Glutamatergic neuron (in vitro differentiated cells): ENCODE results near the gene CECR2. TPM values are rescaled to one million over a fixed set of nuclear protein-coding genes. Genes with fewer than 3 reads are reported as not detected.

Experiments
- DNase-seq: peaks from one replicate; pipeline ENCODE4 v3.0.0; 2022
- H3K27ac Mint-ChIP-seq: one replicate; pipeline ENCODE4 v1.8.0; 2020; ENCODE audit warnings: mild to moderate bottlenecking, mixed read lengths, inconsistent platforms; ENCODE audit not compliant: unreplicated experiment
- H3K27me3 Mint-ChIP-seq: one replicate; pipeline ENCODE4 v1.8.0; 2020; ENCODE audit warnings: mild to moderate bottlenecking, moderate library complexity, mixed read lengths, inconsistent platforms; ENCODE audit not compliant: unreplicated experiment
- H3K36me3 Mint-ChIP-seq: one replicate; pipeline ENCODE4 v1.8.0; 2020; ENCODE audit warnings: mild to moderate bottlenecking, mixed read lengths, inconsistent platforms; ENCODE audit not compliant: unreplicated experiment
- H3K4me1 Mint-ChIP-seq: one replicate; pipeline ENCODE4 v1.8.0; 2020; ENCODE audit warnings: mild to moderate bottlenecking, low read depth, mixed read lengths, inconsistent platforms; ENCODE audit not compliant: unreplicated experiment
- H3K4me3 Mint-ChIP-seq: one replicate; pipeline ENCODE4 v1.8.0; 2020; ENCODE audit warnings: mild to moderate bottlenecking, mixed read lengths, inconsistent platforms; ENCODE audit not compliant: unreplicated experiment
- H3K9me3 Mint-ChIP-seq: one replicate; pipeline ENCODE4 v1.8.0; 2020; ENCODE audit warnings: mild to moderate bottlenecking, moderate library complexity, mixed read lengths, inconsistent platforms; ENCODE audit not compliant: unreplicated experiment
- total RNA-seq: library from RNA; stranded (reverse); fragmentation: NEBNext Ultra II Directional; extraction: Animal tissue kit (Norgen Biotek cat#: 25700); gene quantifications from one replicate; pipeline ENCODE4 v1.2.1, GENCODE V29; 2021; ENCODE audit not compliant: unreplicated experiment
- TF ChIP-seq, protein P1 (sequence below): fragments of 200-600 bp; sonication (generic); IDR thresholded peaks from one replicate; pipeline ENCODE4 v1.5.0; 2021; ENCODE audit not compliant: partially characterized antibody, unreplicated experiment

The CECR2 gene
- total RNA-seq, 1 donor from 2014 or later = 178 TPM

- Mint-ChIP-seq H3K27me3 (peaks cover 12% of the 10 kb centered on the region), H3K27ac (peak overlapping the region; percentile 96), H3K9me3 (peaks cover 17% of the 10 kb centered on the region), H3K36me3 (no peaks in the 10 kb centered on the region), H3K4me3 (peak overlapping the region; percentile 70), H3K4me1 (peaks cover 87% of the 10 kb centered on the region)
- DNase-seq = peak; percentile 25
- TF ChIP-seq, protein P1, sequence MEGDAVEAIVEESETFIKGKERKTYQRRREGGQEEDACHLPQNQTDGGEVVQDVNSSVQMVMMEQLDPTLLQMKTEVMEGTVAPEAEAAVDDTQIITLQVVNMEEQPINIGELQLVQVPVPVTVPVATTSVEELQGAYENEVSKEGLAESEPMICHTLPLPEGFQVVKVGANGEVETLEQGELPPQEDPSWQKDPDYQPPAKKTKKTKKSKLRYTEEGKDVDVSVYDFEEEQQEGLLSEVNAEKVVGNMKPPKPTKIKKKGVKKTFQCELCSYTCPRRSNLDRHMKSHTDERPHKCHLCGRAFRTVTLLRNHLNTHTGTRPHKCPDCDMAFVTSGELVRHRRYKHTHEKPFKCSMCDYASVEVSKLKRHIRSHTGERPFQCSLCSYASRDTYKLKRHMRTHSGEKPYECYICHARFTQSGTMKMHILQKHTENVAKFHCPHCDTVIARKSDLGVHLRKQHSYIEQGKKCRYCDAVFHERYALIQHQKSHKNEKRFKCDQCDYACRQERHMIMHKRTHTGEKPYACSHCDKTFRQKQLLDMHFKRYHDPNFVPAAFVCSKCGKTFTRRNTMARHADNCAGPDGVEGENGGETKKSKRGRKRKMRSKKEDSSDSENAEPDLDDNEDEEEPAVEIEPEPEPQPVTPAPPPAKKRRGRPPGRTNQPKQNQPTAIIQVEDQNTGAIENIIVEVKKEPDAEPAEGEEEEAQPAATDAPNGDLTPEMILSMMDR = no peak
Observed at GRCh38 chr22:17472932-17473331, 103.7 kb downstream of the CECR2 start.

DNA sequence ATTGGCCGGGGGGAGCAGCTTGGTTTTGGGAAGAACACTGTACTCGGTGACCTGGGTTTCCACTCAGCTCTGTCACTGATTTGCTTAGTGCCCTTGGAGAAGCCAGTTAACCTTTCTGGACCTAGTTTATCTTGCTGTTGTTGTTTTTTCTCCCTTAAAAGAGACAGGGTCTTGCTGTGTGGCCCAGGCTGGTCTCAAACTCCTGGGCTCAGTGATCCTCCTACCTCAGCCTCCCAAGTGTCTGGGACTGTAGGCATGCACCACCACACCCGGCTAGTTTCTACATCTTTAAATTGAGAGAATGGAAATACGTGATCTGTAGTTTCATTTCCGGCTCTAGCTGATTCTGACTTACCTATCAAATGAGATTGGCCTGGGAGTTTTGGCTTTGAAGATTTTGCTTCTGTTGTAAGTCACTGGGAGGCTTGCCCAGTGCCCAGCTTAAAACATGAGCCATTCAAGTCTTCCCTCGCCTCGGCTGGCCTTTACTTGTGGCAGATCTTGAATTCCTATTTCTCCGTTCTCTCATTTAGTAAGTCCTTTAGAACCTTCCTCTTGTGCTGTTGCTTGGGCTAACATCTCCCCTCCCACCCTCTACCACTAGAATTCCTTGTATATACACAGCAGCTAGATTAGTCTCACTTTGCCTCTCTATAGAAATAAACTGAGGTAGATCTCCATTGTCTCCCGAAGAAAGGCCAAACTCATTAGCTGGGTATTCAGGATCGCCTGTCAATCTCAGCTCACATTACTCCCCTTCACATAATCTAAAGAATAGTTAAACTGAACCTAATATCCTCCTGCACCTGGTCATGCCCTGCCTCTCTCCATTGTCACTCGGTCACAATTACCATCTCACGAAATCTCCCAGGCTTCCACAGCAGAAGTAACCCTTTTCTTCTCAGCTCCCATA is 106.3 kb downstream of the CECR2 start:
- DNase-seq = no peak
- Mint-ChIP-seq H3K27ac (peak overlapping the region; percentile 67), H3K27me3 (peaks cover 15% of the 10 kb centered on the region), H3K4me3 (no peak overlapping the region), H3K9me3 (peaks cover 19% of the 10 kb centered on the region), H3K36me3 (no peaks in the 10 kb centered on the region), H3K4me1 (peaks cover 80% of the 10 kb centered on the region)
- TF ChIP-seq, protein P1 = no peak

- DNase-seq = no peak
- peaks cover 69% of the 10 kb centered on the region for H3K4me1 Mint-ChIP-seq
- peaks cover 16% of the 10 kb centered on the region for H3K9me3 Mint-ChIP-seq
- TF ChIP-seq, protein P1 = no peak
- H3K27ac Mint-ChIP-seq = peak overlapping the region; percentile 67
- H3K36me3 Mint-ChIP-seq = no peaks in the 10 kb centered on the region
- H3K27me3 Mint-ChIP-seq = peaks cover 18% of the 10 kb centered on the region
- H3K4me3 Mint-ChIP-seq = peak overlapping the region; percentile 80
Observed at GRCh38 chr22:17476838-17477237, 107.6 kb downstream of the CECR2 start.

GRCh38 chr22:17477391-17477833 is 108.2 kb downstream of the CECR2 start:
- Mint-ChIP-seq H3K36me3 (no peaks in the 10 kb centered on the region), H3K27me3 (peaks cover 18% of the 10 kb centered on the region), H3K4me1 (peaks cover 63% of the 10 kb centered on the region), H3K27ac (peak overlapping the region; percentile 67), H3K4me3 (peak overlapping the region; percentile 80), H3K9me3 (peaks cover 16% of the 10 kb centered on the region)
- TF ChIP-seq, protein P1 = no peak
- DNase-seq = no peak

GRCh38 chr22:17479135-17479534 is 109.9 kb downstream of the CECR2 start:
- H3K27me3 Mint-ChIP-seq = peaks cover 15% of the 10 kb centered on the region
- H3K36me3 Mint-ChIP-seq = no peaks in the 10 kb centered on the region
- H3K27ac Mint-ChIP-seq = peak overlapping the region; percentile 45
- peaks cover 48% of the 10 kb centered on the region for H3K4me1 Mint-ChIP-seq
- no peak overlapping the region for H3K4me3 Mint-ChIP-seq
- no peak for DNase-seq
- H3K9me3 Mint-ChIP-seq = peaks cover 14% of the 10 kb centered on the region
- TF ChIP-seq, protein P1 = no peak
